Fibroblast of the aortic adventitia (primary cell): ENCODE data around the gene LMO7. TPM values are rescaled to one million over a fixed set of nuclear protein-coding genes. Genes with fewer than 3 reads are reported as not detected.
"Not testable (repeated sequence)": the region's sequence is repeated elsewhere in the genome, so short reads cannot be mapped to it uniquely, and the experiment has no call there.

Experiments
- DNase-seq: peaks from one replicate; pipeline ENCODE4 v3.0.0-alpha.2; 2010; ENCODE audit warnings: low read depth
- H3K4me3 ChIP-seq: 2 replicates; pipeline ENCODE4 v1.5.1; 2011; ENCODE audit warnings: low read depth, mild to moderate bottlenecking, control low read depth, low read length, moderate library complexity
- total RNA-seq: library from RNA; depleted of rRNA; stranded (reverse); fragments of >200 nt; gene quantifications from 2 replicates; pipeline ENCODE4 v1.2.3, GENCODE V29; 2012; ENCODE audit warnings: low replicate concordance
- TF ChIP-seq, protein P1 (sequence below): IDR thresholded peaks from 2 replicates; pipeline ENCODE4 v1.5.1; 2011; ENCODE audit warnings: mild to moderate bottlenecking, low read length, control low read depth, inconsistent platforms; ENCODE audit not compliant: insufficient read depth

Gene LMO7
- total RNA-seq, 1 donor, result 221 TPM

GRCh38 chr13:75725736-75726135 is 89.6 kb downstream of the LMO7 start:
- DNase-seq, result peak; percentile 25
- H3K4me3 ChIP-seq, result no peak overlapping the region
- TF ChIP-seq, protein P1, sequence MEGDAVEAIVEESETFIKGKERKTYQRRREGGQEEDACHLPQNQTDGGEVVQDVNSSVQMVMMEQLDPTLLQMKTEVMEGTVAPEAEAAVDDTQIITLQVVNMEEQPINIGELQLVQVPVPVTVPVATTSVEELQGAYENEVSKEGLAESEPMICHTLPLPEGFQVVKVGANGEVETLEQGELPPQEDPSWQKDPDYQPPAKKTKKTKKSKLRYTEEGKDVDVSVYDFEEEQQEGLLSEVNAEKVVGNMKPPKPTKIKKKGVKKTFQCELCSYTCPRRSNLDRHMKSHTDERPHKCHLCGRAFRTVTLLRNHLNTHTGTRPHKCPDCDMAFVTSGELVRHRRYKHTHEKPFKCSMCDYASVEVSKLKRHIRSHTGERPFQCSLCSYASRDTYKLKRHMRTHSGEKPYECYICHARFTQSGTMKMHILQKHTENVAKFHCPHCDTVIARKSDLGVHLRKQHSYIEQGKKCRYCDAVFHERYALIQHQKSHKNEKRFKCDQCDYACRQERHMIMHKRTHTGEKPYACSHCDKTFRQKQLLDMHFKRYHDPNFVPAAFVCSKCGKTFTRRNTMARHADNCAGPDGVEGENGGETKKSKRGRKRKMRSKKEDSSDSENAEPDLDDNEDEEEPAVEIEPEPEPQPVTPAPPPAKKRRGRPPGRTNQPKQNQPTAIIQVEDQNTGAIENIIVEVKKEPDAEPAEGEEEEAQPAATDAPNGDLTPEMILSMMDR, result no peak

DNA sequence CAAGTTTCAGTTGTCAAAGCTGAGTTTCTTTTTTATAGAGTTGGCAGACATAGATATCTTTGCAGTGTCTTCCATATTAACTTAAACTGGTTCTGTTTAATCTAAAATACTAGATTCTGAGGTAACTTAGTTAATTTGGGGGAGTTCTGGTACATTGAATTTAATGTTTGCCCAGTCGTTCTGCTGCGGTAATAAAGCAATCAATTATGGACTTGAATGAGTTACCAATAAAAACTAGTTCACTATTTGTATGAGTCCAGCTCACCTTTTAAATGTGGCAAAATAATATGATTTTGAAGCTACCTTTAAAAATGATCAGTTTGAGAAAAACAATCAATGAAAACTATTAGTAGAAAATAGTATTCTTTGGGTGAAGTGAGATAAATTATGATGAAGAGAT is 90.2 kb downstream of the LMO7 start:
- no peak for DNase-seq
- H3K4me3 ChIP-seq, result no peak overlapping the region
- TF ChIP-seq, protein P1, result no peak

DNA sequence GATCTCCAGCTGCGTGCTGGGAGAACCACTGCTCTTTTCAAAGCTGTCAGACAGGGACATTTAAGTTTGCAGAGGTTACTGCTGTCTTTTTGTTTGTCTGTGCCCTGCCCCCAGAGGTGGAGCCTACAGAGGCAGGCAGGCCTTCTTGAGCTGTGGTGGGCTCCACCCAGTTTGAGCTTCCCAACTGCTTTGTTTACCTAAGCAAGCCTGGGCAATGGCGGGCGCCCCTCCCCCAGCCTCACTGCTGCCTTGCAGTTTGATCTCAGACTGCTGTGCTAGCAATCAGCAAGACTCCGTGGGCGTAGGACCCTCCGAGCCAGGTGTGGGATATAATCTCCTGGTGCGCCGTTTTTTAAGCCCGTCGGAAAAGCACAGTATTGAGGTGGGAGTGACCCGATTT is 97.0 kb downstream of the LMO7 start:
- not testable (repeated sequence) for H3K4me3 ChIP-seq, DNase-seq

- TF ChIP-seq, protein P1, result no peak
- DNase-seq, result no peak
- no peak overlapping the region for H3K4me3 ChIP-seq
Measured at GRCh38 chr13:75736173-75736572, 100.0 kb downstream of the LMO7 start.

- no peak overlapping the region for H3K4me3 ChIP-seq
- no peak for DNase-seq
- TF ChIP-seq, protein P1, result no peak
Measured at GRCh38 chr13:75738841-75739240, 102.7 kb downstream of the LMO7 start.

DNA sequence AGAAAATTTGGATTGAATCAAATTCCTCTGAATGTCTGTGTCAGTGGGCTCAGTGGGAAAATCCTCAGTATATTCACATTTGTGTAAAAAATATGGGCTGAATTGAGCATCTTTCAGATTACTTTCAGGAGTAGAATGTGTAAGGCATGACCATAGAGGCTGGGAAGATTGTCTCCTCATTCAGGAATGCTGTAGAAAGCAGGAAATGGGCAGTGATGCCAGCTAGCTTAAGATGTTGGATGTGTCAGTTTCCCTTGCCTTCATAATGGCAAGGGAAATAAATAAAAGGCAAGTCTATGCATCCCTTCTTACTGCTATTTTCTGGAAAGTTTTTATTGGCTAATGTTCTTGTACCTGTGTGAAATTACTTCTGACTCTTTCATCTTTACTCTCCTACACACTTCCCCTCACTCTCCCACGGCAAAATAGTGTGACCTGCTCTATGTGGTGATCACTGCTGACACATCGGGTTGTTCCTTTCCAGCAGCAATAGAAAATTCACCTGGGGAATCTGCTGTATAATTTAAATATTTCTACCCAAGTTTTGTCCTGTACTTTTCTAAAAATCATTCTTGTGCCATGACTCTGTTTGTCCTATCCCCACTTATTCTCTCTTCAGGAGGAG is 103.2 kb downstream of the LMO7 start:
- TF ChIP-seq, protein P1, result no peak
- no peak for DNase-seq
- no peak overlapping the region for H3K4me3 ChIP-seq

- no peak overlapping the region for H3K4me3 ChIP-seq
- TF ChIP-seq, protein P1, result no peak
- DNase-seq, result no peak
Measured at GRCh38 chr13:75740031-75740430, 103.9 kb downstream of the LMO7 start.

DNA sequence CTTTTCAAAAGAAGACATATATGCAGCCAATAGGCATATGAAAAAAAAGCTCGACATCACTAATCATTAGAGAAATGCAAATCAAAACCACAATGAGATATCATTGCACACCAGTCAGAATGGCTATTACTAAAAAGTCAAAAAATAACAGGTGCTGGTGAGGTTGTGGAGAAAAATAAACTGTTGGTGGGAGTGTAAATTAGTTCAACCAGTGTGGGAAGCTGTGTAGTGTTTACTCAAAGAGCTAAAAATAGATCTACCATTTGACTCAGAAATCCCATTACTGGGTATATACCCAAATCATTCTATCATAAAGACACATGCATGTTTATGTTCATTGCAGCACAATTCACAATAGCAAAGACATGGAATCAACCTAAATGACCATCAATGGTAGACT is 106.9 kb downstream of the LMO7 start:
- H3K4me3 ChIP-seq, DNase-seq: not testable (repeated sequence)
